Measurements from ENCODE around the gene EXD2.

DNA sequence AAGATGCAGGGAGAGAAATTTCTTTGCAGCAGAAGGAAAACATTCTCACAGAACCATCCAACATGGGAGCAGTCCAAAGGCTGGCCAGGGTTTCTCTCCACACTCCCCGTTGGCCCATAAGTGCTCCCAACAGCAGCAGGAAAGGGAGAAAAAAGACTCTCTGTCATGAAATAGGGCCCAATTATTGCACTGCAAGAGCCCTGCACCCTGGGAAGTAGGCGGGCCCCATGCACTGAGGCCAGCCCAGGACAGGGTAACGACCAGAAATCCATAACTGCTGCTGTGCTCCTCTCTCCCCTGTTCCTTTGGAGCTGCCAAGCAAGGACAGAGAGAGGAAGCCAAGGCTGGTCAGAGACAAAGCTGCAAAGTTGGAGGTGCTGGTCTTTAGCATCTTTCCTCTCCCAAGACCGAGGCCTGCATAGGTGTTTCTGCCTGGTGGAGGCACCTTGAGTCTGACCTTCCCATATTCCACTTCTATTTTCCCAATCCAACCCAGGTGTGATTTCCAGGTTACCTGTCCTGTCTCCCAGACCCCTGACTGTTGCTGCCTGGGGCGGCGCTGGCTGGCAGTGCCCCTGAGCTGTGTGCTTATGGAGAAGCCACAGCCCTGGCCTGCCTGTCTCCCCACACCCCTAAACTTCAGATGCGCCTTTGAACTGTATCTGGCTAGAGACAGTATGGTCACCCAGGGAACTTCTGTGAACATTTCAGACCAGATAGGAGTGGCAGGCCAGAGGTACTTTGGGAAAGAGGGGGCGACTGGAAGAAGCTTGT is 75.5 kb downstream of the EXD2 start:
- TF ChIP-seq PAWR (CRISPR knock-in tag; IDR thresholded peaks at IDR 0.05; ENCODE audit: borderline replicate concordance) (no peak), MYC (CRISPR knock-in tag; IDR thresholded peaks at IDR 0.05; ENCODE audit: borderline replicate concordance) (no peak), HNRNPK (IDR thresholded peaks at IDR 0.05; ENCODE audit: low read depth, low read length, poor library complexity, severe bottlenecking) (no peak), GABPB1 (CRISPR knock-in tag; IDR thresholded peaks at IDR 0.05) (no peak), ZNF768 (CRISPR knock-in tag; IDR thresholded peaks at IDR 0.05) (no peak), EP300 (IDR thresholded peaks at IDR 0.05; ENCODE audit: low read depth in 2 of 2, low read length in 2 of 2) (no peak), EP300 (CRISPR knock-in tag; IDR thresholded peaks at IDR 0.05; ENCODE audit: borderline replicate concordance) (no peak), RXRA (CRISPR knock-in tag; IDR thresholded peaks at IDR 0.05) (no peak), ZBTB20 (CRISPR knock-in tag; IDR thresholded peaks at IDR 0.05; ENCODE audit: borderline replicate concordance, low read depth) (no peak), ZNF670 (CRISPR knock-in tag; IDR thresholded peaks at IDR 0.05; ENCODE audit: borderline replicate concordance) (no peak), TBP (CRISPR knock-in tag; IDR thresholded peaks at IDR 0.05) (no peak), ZFP36 (IDR thresholded peaks at IDR 0.05; ENCODE audit: borderline replicate concordance, low read depth, low read length, partially characterized antibody) (no peak)
- TF ChIP-seq, protein P1, sequence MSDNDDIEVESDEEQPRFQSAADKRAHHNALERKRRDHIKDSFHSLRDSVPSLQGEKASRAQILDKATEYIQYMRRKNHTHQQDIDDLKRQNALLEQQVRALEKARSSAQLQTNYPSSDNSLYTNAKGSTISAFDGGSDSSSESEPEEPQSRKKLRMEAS (IDR thresholded peaks at IDR 0.05) = no peak
- TF ChIP-seq, protein P2, sequence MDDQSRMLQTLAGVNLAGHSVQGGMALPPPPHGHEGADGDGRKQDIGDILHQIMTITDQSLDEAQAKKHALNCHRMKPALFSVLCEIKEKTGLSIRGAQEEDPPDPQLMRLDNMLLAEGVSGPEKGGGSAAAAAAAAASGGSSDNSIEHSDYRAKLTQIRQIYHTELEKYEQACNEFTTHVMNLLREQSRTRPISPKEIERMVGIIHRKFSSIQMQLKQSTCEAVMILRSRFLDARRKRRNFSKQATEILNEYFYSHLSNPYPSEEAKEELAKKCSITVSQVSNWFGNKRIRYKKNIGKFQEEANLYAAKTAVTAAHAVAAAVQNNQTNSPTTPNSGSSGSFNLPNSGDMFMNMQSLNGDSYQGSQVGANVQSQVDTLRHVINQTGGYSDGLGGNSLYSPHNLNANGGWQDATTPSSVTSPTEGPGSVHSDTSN (CRISPR knock-in tag; IDR thresholded peaks at IDR 0.05; ENCODE audit: borderline replicate concordance) = no peak

Measured in HepG2 (cell line).